Memory B cell (primary cell): ENCODE measurements around the gene CTNND2.

Experiments
- ATAC-seq: fragments of 150-1000 bp; cut with Tn5 transposase; 2 replicates; pipeline ENCODE4 v1.10.0; 2021; ENCODE audit warnings: low read depth, mild to moderate bottlenecking, moderate library complexity
- DNase-seq, 2 donors: peaks; one replicate each; pipeline ENCODE4 v3.0.0; 2022; ENCODE audit warnings: low spot score in 2 of 2
- H3K27ac Mint-ChIP-seq: one replicate; pipeline ENCODE4 v1.8.0; 2022; ENCODE audit warnings: mild to moderate bottlenecking, moderate library complexity, mixed read lengths
- H3K27me3 Mint-ChIP-seq: one replicate; pipeline ENCODE4 v1.8.0; 2022; ENCODE audit warnings: mixed read lengths
- H3K36me3 Mint-ChIP-seq: one replicate; pipeline ENCODE4 v1.8.0; 2022; ENCODE audit warnings: mild to moderate bottlenecking, mixed read lengths
- H3K4me1 Mint-ChIP-seq: one replicate; pipeline ENCODE4 v1.8.0; 2022; ENCODE audit warnings: mixed read lengths
- H3K4me3 Mint-ChIP-seq: one replicate; pipeline ENCODE4 v1.8.0; 2022; ENCODE audit warnings: mild to moderate bottlenecking, moderate library complexity, mixed read lengths
- H3K9me3 Mint-ChIP-seq: one replicate; pipeline ENCODE4 v1.8.0; 2022; ENCODE audit warnings: mixed read lengths

The CTNND2 gene

DNA sequence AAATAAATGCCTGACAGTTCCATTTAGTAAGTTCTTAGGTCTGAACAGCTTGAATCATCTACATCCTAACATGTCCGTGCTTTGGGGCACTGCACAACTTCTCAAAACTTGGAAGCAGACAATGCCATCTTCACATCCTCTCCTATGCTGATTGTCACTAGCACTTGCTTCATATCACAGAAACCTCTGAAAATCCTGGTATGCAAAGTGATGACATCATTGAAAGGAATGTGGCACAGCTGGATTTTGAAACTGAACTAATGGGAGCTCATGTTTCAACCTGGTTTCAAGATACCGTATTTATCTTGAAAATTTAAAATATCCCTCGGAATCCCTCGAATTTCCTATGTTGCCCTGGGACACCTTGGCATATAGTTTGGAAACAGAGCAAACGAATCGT is 653.0 kb downstream of the CTNND2 start:
- Mint-ChIP-seq H3K27me3 (peaks cover 5% of the 10 kb centered on the region), H3K4me1 (no peaks in the 10 kb centered on the region), H3K4me3 (no peak overlapping the region), H3K27ac (no peak overlapping the region), H3K36me3 (no peaks in the 10 kb centered on the region), H3K9me3 (no peaks in the 10 kb centered on the region)
- DNase-seq (no peak), ATAC-seq (no peak)

DNA sequence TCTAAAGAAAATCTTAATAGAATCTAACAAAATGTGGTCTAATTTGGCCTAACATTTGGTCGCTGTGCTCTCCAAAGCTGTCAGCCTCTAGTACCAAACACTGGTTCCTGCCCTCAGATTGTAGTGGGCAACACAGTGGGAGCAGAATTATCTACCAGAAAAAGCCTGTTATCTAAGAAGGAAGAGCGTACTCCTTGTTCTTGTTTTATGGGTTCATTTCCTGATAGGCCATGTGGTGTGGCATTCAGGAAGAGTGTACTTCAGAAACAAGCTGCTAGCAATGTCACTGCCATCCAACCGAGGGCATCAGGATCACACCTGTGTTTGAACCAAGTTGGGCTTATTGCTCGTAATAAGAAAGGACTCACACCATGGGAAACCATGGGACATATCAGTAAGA is 655.3 kb downstream of the CTNND2 start:
- Mint-ChIP-seq H3K9me3 (no peaks in the 10 kb centered on the region), H3K4me1 (no peaks in the 10 kb centered on the region), H3K4me3 (no peak overlapping the region), H3K27ac (no peak overlapping the region), H3K36me3 (no peaks in the 10 kb centered on the region), H3K27me3 (peaks cover 3% of the 10 kb centered on the region)
- no peak for ATAC-seq
- DNase-seq: no peak

DNA sequence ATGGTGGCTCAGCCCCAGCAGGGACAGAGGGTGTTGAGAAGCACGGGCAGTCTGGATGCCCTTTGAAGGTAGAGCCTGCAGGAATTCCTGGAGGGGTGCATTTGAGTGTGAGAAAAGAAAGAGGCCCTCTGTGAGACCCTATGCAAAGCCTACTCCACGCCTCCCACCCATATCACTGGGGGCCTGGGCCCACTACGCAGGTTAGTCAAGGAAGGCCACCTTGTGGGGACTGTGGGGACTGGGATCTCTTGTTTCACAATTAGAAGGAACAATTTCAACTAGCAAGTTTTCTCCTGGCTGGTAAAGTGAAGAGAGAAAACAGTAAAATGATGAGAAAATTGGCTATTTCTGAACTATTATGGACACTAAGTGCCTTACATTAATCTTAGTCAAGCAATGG is 657.0 kb downstream of the CTNND2 start:
- Mint-ChIP-seq H3K4me3 (no peak overlapping the region), H3K36me3 (no peaks in the 10 kb centered on the region), H3K4me1 (no peaks in the 10 kb centered on the region), H3K27ac (no peak overlapping the region), H3K27me3 (peaks cover 3% of the 10 kb centered on the region), H3K9me3 (no peaks in the 10 kb centered on the region)
- DNase-seq (no peak), ATAC-seq (no peak)

GRCh38 chr5:11240293-11241190 is 663.7 kb downstream of the CTNND2 start:
- no peaks in the 10 kb centered on the region for H3K36me3 Mint-ChIP-seq
- H3K4me1 Mint-ChIP-seq: no peaks in the 10 kb centered on the region
- no peak for DNase-seq
- peaks cover 10% of the 10 kb centered on the region for H3K27me3 Mint-ChIP-seq
- no peak for ATAC-seq
- H3K9me3 Mint-ChIP-seq: peaks cover 12% of the 10 kb centered on the region
- H3K4me3 Mint-ChIP-seq: no peak overlapping the region
- H3K27ac Mint-ChIP-seq: no peak overlapping the region

- Mint-ChIP-seq H3K9me3 (peaks cover 12% of the 10 kb centered on the region), H3K4me3 (no peak overlapping the region), H3K36me3 (no peaks in the 10 kb centered on the region), H3K27me3 (peaks cover 10% of the 10 kb centered on the region), H3K27ac (no peak overlapping the region), H3K4me1 (no peaks in the 10 kb centered on the region)
- DNase-seq (no peak), ATAC-seq (no peak)
Observed at GRCh38 chr5:11239261-11240015, 664.8 kb downstream of the CTNND2 start.

DNA sequence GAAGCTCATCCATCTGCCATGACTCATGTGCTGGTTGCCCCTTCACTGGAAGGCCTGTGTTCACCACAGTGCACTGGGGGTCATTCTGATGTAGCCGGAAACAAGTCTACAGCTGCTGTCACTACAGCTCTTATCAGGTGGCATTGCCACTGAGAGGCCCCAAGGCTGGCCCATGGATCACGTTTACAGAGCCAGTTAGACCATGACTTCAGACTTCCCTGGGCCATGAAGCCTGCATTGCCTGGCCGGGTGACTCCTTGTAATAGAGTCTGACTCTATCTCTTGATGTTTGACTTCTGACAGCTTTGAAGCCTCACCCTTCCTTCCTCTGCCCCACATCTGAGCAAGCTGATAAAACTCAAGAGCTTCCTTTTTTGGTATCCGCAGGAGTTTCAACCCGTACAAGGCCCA is 669.7 kb downstream of the CTNND2 start:
- Mint-ChIP-seq H3K27ac (no peak overlapping the region), H3K27me3 (no peaks in the 10 kb centered on the region), H3K9me3 (peaks cover 7% of the 10 kb centered on the region), H3K4me3 (no peak overlapping the region), H3K36me3 (no peaks in the 10 kb centered on the region), H3K4me1 (no peaks in the 10 kb centered on the region)
- DNase-seq: no peak
- ATAC-seq: no peak

- H3K27ac Mint-ChIP-seq: no peak overlapping the region
- peaks cover 6% of the 10 kb centered on the region for H3K9me3 Mint-ChIP-seq
- H3K27me3 Mint-ChIP-seq: no peaks in the 10 kb centered on the region
- DNase-seq: no peak
- no peak for ATAC-seq
- H3K4me1 Mint-ChIP-seq: no peaks in the 10 kb centered on the region
- no peaks in the 10 kb centered on the region for H3K36me3 Mint-ChIP-seq
- no peak overlapping the region for H3K4me3 Mint-ChIP-seq
Observed at GRCh38 chr5:11230890-11231289, 673.4 kb downstream of the CTNND2 start.

DNA sequence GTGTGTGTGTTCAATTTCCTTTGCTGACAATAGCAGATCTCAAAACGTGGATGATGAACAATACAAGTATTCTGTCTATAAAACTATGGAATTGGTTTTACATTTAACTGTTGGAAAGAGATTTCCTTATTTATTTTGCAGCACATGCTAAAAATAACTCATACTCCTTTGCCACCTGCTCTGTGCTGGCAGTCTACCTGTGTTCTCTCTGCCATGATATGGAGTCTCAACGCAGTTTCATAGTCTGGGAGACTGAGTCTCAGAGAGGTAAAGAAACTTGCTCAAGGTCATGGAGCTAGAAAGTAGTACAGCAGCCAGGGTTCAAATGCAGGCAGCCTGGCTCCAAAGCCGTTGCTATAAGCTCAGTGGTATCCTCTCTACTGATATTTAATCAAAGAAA is 677.2 kb downstream of the CTNND2 start:
- no peak for DNase-seq
- no peak overlapping the region for H3K27ac Mint-ChIP-seq
- no peaks in the 10 kb centered on the region for H3K4me1 Mint-ChIP-seq
- peaks cover 4% of the 10 kb centered on the region for H3K9me3 Mint-ChIP-seq
- H3K4me3 Mint-ChIP-seq: no peak overlapping the region
- no peak for ATAC-seq
- H3K27me3 Mint-ChIP-seq: no peaks in the 10 kb centered on the region
- H3K36me3 Mint-ChIP-seq: no peaks in the 10 kb centered on the region

DNA sequence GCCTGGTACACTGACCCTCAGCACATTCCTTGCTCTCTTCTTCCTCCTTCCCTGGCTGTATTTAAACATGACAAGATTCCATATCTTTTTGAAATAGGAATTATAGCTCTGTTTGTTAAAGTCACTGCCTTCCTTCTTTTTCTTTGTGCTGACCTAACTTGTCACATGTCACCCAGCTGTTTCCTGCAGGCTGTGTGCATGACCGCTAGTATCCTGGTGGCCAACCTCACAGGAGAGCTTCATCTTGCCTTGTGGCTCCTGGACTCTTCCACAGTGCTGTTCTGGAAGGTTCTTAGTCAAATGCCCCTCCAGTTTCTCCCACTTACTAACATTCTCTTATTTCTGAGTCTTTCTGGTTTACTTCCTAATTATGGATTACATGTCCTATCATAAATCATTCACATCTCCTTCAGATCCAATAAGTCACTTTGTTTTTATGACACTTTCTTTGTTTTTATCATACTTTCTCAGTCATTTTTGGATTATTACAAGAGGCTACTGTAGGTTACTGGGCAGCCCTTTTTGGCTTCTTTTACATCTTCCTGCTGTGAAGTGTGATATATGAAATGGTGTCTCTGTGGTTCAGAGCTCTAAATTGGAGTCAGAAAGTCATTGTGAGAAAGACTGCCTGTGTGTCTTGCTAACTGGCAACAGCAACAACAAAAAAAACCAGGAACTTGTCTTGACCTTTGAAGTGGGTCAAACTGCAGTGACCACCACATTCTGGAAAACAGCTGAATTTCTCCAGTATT is 679.6 kb downstream of the CTNND2 start:
- Mint-ChIP-seq H3K9me3 (no peaks in the 10 kb centered on the region), H3K36me3 (no peaks in the 10 kb centered on the region), H3K27me3 (no peaks in the 10 kb centered on the region), H3K4me1 (no peaks in the 10 kb centered on the region), H3K4me3 (no peak overlapping the region), H3K27ac (no peak overlapping the region)
- ATAC-seq (no peak), DNase-seq (no peak)

DNA sequence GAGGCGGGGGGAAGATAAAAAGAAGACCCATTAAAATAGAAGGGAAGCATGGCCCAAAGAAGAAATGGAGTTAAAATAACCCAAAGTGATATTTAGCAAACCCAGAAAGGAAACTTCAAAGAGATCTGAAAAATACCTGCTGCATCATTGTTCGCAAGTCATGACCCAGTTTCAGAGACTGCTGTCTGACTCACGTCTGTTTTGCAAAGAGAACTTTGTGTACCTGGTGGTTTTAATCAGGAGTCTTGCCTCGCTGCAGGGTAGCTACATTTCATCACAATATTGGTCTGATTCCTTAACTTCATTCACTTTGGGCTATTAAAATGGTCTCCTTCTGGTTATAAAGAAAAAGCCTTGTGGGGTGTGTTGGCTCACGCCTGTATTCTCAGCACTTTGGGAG is 682.1 kb downstream of the CTNND2 start:
- H3K27ac Mint-ChIP-seq: no peak overlapping the region
- H3K4me1 Mint-ChIP-seq: no peaks in the 10 kb centered on the region
- DNase-seq: no peak
- no peak overlapping the region for H3K4me3 Mint-ChIP-seq
- H3K27me3 Mint-ChIP-seq: peaks cover 2% of the 10 kb centered on the region
- no peaks in the 10 kb centered on the region for H3K36me3 Mint-ChIP-seq
- H3K9me3 Mint-ChIP-seq: peaks cover 1% of the 10 kb centered on the region
- no peak for ATAC-seq

DNA sequence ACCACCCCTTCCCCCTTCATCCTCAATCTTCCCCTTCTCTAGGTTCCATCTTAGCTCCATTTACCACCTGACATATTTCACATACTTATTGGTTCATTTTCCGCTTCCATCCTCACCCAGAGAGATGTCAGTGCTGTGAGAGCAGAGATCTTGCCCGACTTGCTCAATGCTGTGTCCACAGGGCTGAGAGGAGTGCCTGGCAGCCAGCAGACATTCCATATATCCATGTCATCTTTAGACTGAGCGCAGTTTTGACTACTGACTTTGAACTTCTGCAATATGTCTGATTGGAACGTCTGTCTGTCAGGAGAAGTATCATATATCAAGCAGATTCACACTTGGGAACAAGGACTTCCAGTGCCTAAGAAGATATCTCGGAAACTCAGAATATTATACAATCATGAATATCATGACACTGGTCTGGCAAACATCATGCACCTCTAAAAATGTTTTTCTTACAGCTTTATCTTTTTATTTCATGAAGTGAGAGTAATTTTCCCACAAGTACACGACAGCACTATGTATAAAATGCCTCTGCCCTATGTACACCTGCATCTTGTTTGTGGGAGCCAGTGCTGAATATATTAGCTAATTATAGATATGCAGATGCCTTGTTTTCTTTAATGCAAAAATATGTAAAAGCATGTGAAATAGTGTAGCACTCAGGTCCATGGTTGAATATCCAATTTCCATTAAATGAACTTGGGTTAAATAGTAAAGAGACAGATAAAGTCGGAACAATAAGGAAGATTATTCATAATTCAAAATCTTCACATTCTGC is 689.2 kb downstream of the CTNND2 start:
- ATAC-seq: no peak
- Mint-ChIP-seq H3K9me3 (peaks cover 1% of the 10 kb centered on the region), H3K36me3 (no peaks in the 10 kb centered on the region), H3K27ac (no peak overlapping the region), H3K4me1 (no peaks in the 10 kb centered on the region), H3K27me3 (peaks cover 5% of the 10 kb centered on the region), H3K4me3 (no peak overlapping the region)
- no peak for DNase-seq

- H3K36me3 Mint-ChIP-seq: no peaks in the 10 kb centered on the region
- ATAC-seq: no peak
- H3K4me3 Mint-ChIP-seq: no peak overlapping the region
- DNase-seq: no peak
- H3K4me1 Mint-ChIP-seq: no peaks in the 10 kb centered on the region
- H3K27ac Mint-ChIP-seq: no peak overlapping the region
- H3K27me3 Mint-ChIP-seq: peaks cover 2% of the 10 kb centered on the region
- H3K9me3 Mint-ChIP-seq: no peaks in the 10 kb centered on the region
Observed at GRCh38 chr5:11212706-11213105, 691.5 kb downstream of the CTNND2 start.

GRCh38 chr5:11197726-11198125 is 706.5 kb downstream of the CTNND2 start:
- no peak for DNase-seq
- H3K4me3 Mint-ChIP-seq: no peak overlapping the region
- no peaks in the 10 kb centered on the region for H3K4me1 Mint-ChIP-seq
- H3K27me3 Mint-ChIP-seq: peaks cover 2% of the 10 kb centered on the region
- H3K27ac Mint-ChIP-seq: no peak overlapping the region
- H3K36me3 Mint-ChIP-seq: no peaks in the 10 kb centered on the region
- no peak for ATAC-seq
- H3K9me3 Mint-ChIP-seq: no peaks in the 10 kb centered on the region
